GM23248 (cell line): ENCODE results near the gene PLEKHG4B. TPM values are rescaled to one million over a fixed set of nuclear protein-coding genes. Genes with fewer than 3 reads are reported as not detected.

ENCODE experiments used
- DNase-seq: peaks from one replicate; pipeline ENCODE4 v3.0.0-alpha.2; 2015
- H2AFZ ChIP-seq: fragments of 200-600 bp; sonication (generic); 2 replicates; pipeline ENCODE4 v1.6.1; 2016; ENCODE audit warnings: antibody characterized with exemption
- H3F3A ChIP-seq: fragments of 200-600 bp; sonication (generic); 2 replicates; pipeline ENCODE4 v1.6.1; 2016; ENCODE audit warnings: mild to moderate bottlenecking, antibody characterized with exemption, mixed run types; ENCODE audit not compliant: insufficient read depth
- H3K27ac ChIP-seq: fragments of 200-600 bp; sonication (generic); 2 replicates; pipeline ENCODE4 v1.5.1; 2016; ENCODE audit warnings: mild to moderate bottlenecking
- H3K27me3 ChIP-seq: fragments of 200-600 bp; sonication (generic); replicated peaks from 2 replicates; pipeline ENCODE4 v1.6.1; 2016; ENCODE audit warnings: mild to moderate bottlenecking; ENCODE audit not compliant: insufficient read depth
- H3K36me3 ChIP-seq: fragments of 200-600 bp; sonication (generic); 2 replicates; pipeline ENCODE4 v1.6.1; 2016; ENCODE audit warnings: low read depth, mild to moderate bottlenecking
- H3K4me1 ChIP-seq: fragments of 200-600 bp; sonication (generic); 2 replicates; pipeline ENCODE4 v1.6.1; 2016; ENCODE audit warnings: mild to moderate bottlenecking; ENCODE audit not compliant: insufficient read depth
- H3K4me2 ChIP-seq: fragments of 200-600 bp; sonication (generic); one replicate; pipeline ENCODE4 v1.6.1; 2016; ENCODE audit warnings: mild to moderate bottlenecking; ENCODE audit not compliant: unreplicated experiment
- H3K4me3 ChIP-seq: fragments of 200-600 bp; sonication (generic); 2 replicates; pipeline ENCODE4 v1.5.1; 2016; ENCODE audit warnings: mild to moderate bottlenecking
- H3K79me2 ChIP-seq: fragments of 200-600 bp; sonication (generic); 2 replicates; pipeline ENCODE4 v1.6.1; 2016; ENCODE audit warnings: mild to moderate bottlenecking; ENCODE audit not compliant: insufficient read depth
- H3K9ac ChIP-seq: fragments of 200-600 bp; sonication (generic); 2 replicates; pipeline ENCODE4 v1.6.1; 2016; ENCODE audit warnings: mild to moderate bottlenecking
- H3K9me2 ChIP-seq: fragments of 200-600 bp; sonication (generic); 2 replicates; pipeline ENCODE4 v1.6.1; 2016; ENCODE audit warnings: mixed run types, mild to moderate bottlenecking, moderate library complexity; ENCODE audit not compliant: insufficient read depth
- H3K9me3 ChIP-seq: fragments of 200-600 bp; sonication (generic); one replicate; pipeline ENCODE4 v1.6.1; 2017; ENCODE audit warnings: low read depth
- H4K20me1 ChIP-seq: fragments of 200-600 bp; sonication (generic); 2 replicates; pipeline ENCODE4 v1.6.0; 2016; ENCODE audit not compliant: insufficient read depth
- EZH2 ChIP-seq: fragments of 200-600 bp; sonication (generic); IDR thresholded peaks from 2 replicates; pipeline ENCODE4 v1.6.1; 2018; ENCODE audit warnings: antibody characterized with exemption, mild to moderate bottlenecking; ENCODE audit not compliant: insufficient read depth, poor library complexity, severe bottlenecking
- EZH2phosphoT487 ChIP-seq: fragments of 200-600 bp; sonication (generic); IDR thresholded peaks from 2 replicates; pipeline ENCODE4 v1.6.1; 2018; ENCODE audit warnings: antibody characterized with exemption, moderate library complexity, mild to moderate bottlenecking, low read depth; ENCODE audit not compliant: insufficient read depth
- WGBS, 2 experiments: methylation state at CpG; one replicate each; pipeline ENCODE4 v1.1.6; 2015 to 2017; ENCODE audit warnings: low lambda C conversion rate in 2 of 2, low coverage in 1 of 2; ENCODE audit errors: missing lambda C conversion rate in 2 of 2; 5-methylcytosine and 5-hydroxymethylcytosine counted together
- in situ Hi-C: fragments of 300-500 bp; cut with MboI; formaldehyde crosslinking; loops from 2 replicates; pipeline ENCODE4 v1.15.0; 2020
- polyA plus RNA-seq: library from polyadenylated mRNA; unstranded; fragments of >200 nt; fragmentation: Nextera tagmentation; extraction: Ambion mirVana; gene quantifications from 2 replicates; pipeline ENCODE4 v1.2.1, GENCODE V29; 2016
- total RNA-seq: library from RNA; depleted of rRNA; stranded (reverse); fragments of >200 nt; shearing (Covaris generic); gene quantifications from 2 replicates; pipeline ENCODE4 v1.2.3, GENCODE V29; 2014

PLEKHG4B gene
- total and polyA plus RNA-seq, 2 experiments from 2014 or later: not detected

DNA sequence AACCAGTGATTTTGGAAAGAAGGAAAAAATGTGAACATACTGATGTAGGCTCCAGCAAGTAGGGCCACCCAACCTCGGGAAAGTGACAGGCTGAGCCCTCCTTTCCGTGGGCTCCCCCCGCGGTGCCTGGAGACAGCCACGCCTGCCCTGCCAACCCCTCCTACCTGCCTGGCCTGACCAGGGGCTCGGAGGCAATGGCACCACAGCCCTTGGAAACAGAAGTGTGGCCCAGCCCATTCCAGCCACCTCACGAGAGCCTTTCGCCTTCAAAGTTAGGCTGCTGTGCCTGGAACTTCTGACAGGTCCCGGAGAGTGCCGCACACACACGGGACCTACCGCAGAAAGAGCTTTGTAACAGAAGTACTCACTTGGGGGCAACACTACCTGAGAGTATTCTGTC, 49.8 kb downstream of the PLEKHG4B start:
- Histone ChIP-seq H3K9ac (no peak overlapping the region), H3K4me1 (no peaks in the 10 kb centered on the region), H3K27me3 (no peaks in the 10 kb centered on the region; the same call in 1 of the 2 replicates), H3K4me3 (no peak overlapping the region), H3K4me2 (no peak overlapping the region), H4K20me1 (no peaks in the 10 kb centered on the region), H3F3A (no peaks in the 10 kb centered on the region), H3K9me3 (no peaks in the 10 kb centered on the region), H3K9me2 (no peaks in the 10 kb centered on the region), H3K27ac (no peak overlapping the region), H3K36me3 (no peaks in the 10 kb centered on the region), H3K79me2 (no peaks in the 10 kb centered on the region), H2AFZ (no peak overlapping the region)
- in situ Hi-C loops: no loop called here
- no peak for DNase-seq
- TF ChIP-seq EZH2phosphoT487 (no peak), EZH2 (no peak)
- 88 to 93% methylated on average over 12 of the region's 12 CpGs for WGBS, 2 experiments

DNA sequence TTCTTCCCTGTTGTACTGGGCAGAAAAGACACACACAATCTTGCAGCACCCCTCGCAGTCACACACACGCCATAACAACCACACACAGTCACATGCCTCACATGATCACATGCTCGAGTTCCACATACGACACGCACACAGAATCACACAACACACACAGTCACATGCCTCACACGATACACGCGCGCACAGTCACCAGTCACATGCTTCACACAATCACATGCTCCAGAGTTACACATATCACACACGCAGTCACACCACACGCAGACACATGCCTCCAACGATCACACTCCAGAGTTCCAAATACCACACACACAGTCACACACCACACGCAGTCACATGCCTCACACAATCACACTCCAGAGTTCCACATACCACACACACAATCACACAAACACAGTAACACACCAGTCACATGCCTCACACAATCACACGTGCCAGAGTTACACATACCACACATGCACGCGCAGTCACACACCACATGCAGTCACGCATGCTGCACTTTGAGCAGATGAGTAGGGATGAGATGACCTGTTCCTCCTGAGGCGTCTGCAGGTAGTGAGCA, 50.4 kb downstream of the PLEKHG4B start:
- no peaks in the 10 kb centered on the region for H3F3A ChIP-seq
- in situ Hi-C loops: no loop called here
- H3K9me3 ChIP-seq: no peaks in the 10 kb centered on the region
- no peak overlapping the region for H3K9ac ChIP-seq
- no peaks in the 10 kb centered on the region for H3K9me2 ChIP-seq
- DNase-seq: no peak
- no peaks in the 10 kb centered on the region for H3K36me3 ChIP-seq
- H2AFZ ChIP-seq: no peak overlapping the region
- no peaks in the 10 kb centered on the region for H3K4me1 ChIP-seq
- H3K4me3 ChIP-seq: no peak overlapping the region
- no peak overlapping the region for H3K4me2 ChIP-seq
- H3K27me3 ChIP-seq: no peaks in the 10 kb centered on the region; the same call in 1 of the 2 replicates
- no peaks in the 10 kb centered on the region for H3K79me2 ChIP-seq
- TF ChIP-seq EZH2phosphoT487: no peak
- 82 to 84% methylated on average over 18 of the region's 18 CpGs for WGBS, 2 experiments
- H3K27ac ChIP-seq: no peak overlapping the region
- no peaks in the 10 kb centered on the region for H4K20me1 ChIP-seq

GRCh38 chr5:143041-143440, 51.1 kb downstream of the PLEKHG4B start:
- in situ Hi-C loops: no loop called here
- H2AFZ ChIP-seq: no peak overlapping the region
- no peak overlapping the region for H3K9ac ChIP-seq
- no peaks in the 10 kb centered on the region; the same call in 1 of the 2 replicates for H3K27me3 ChIP-seq
- H4K20me1 ChIP-seq: no peaks in the 10 kb centered on the region
- no peak for DNase-seq
- 0 out of 2 replicates have a peak, but pooled peaks cover 4% of the 10 kb centered on the region for H3K36me3 ChIP-seq
- H3K4me2 ChIP-seq: no peak overlapping the region
- no peaks in the 10 kb centered on the region for H3K9me2 ChIP-seq
- H3F3A ChIP-seq: no peaks in the 10 kb centered on the region
- no peaks in the 10 kb centered on the region for H3K79me2 ChIP-seq
- H3K27ac ChIP-seq: no peak overlapping the region
- no peaks in the 10 kb centered on the region for H3K9me3 ChIP-seq
- TF ChIP-seq EZH2: no peak
- no peak for TF ChIP-seq EZH2phosphoT487
- 71 to 80% methylated on average over 17 of the region's 17 CpGs for WGBS, 2 experiments
- H3K4me3 ChIP-seq: no peak overlapping the region
- H3K4me1 ChIP-seq: no peaks in the 10 kb centered on the region

DNA sequence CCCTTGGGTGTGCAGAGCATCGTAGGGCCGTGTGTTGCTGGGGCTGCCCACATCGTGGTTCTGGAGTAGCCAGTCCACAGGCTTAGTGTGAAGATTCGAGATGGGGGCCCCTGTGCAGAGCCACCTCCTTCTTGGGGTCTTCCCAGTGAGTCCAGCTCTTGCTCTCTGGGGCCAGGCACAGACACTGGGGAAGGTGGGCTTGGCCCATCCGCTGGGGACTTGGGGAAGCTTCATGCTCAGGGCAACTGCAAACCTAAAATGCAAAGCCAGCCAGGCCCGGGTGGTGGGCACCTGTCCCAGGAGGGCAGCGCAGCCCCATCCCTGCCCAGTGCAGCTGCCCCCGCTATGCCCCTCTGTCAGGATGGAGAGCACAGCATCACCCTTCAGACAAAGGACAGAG, 53.0 kb downstream of the PLEKHG4B start:
- WGBS, 2 experiments: 48 to 54% methylated on average over 8 of the region's 8 CpGs
- no peaks in the 10 kb centered on the region for H3K79me2 ChIP-seq
- no peaks in the 10 kb centered on the region for H3F3A ChIP-seq
- in situ Hi-C loops: no loop called here
- no peaks in the 10 kb centered on the region; the same call in 1 of the 2 replicates for H3K27me3 ChIP-seq
- no peak for DNase-seq
- 0 out of 2 replicates have a peak, but pooled peaks cover 4% of the 10 kb centered on the region for H3K36me3 ChIP-seq
- H3K4me2 ChIP-seq: no peak overlapping the region
- H3K4me3 ChIP-seq: no peak overlapping the region
- no peak overlapping the region for H3K9ac ChIP-seq
- TF ChIP-seq EZH2 (no peak), EZH2phosphoT487 (no peak)
- H3K27ac ChIP-seq: no peak overlapping the region
- H2AFZ ChIP-seq: no peak overlapping the region
- no peaks in the 10 kb centered on the region for H3K4me1 ChIP-seq
- H4K20me1 ChIP-seq: no peaks in the 10 kb centered on the region
- H3K9me3 ChIP-seq: no peaks in the 10 kb centered on the region
- H3K9me2 ChIP-seq: no peaks in the 10 kb centered on the region
